PC-3 (cell line): ENCODE measurements around the gene MANBA. TPM values are rescaled to one million over a fixed set of nuclear protein-coding genes. Genes with fewer than 3 reads are reported as not detected.

ENCODE experiments used
- ATAC-seq: fragments of 200-7000 bp; cut with Tn5 transposase; 2 replicates; pipeline ENCODE4 v1.9.1; 2020; ENCODE audit warnings: mild to moderate bottlenecking, moderate library complexity
- Bru-seq: library from RNA; stranded (reverse); fragments of 400-500 nt; gene quantifications from one replicate; lab custom pipeline; 2021; lab: Mats Ljungman, UMichigan
- BruChase-seq, 2 experiments: library from RNA; stranded (reverse); fragments of 400-500 nt; gene quantifications; one replicate each; lab custom pipeline; 2021; lab: Mats Ljungman, UMichigan
- BruUV-seq: library from RNA; stranded (reverse); fragments of 400-500 nt; replicated peaks from 2 replicates; lab custom pipeline; 2021; lab: Mats Ljungman, UMichigan
- CTCF ChIA-PET: fragments of 300-600 bp; sonication (Branson Sonifier 250); formaldehyde crosslinking; loops from one replicate; lab custom pipeline; 2022; ENCODE audit warnings: antibody characterized with exemption; lab: Charles Lee
- POLR2A ChIA-PET: fragments of 300-600 bp; sonication (Branson Sonifier 250); formaldehyde crosslinking; loops from one replicate; lab custom pipeline; 2022; ENCODE audit warnings: antibody characterized with exemption; ENCODE audit not compliant: unreplicated experiment; lab: Charles Lee
- DNase-seq: peaks from one replicate; pipeline ENCODE4 v3.0.0-alpha.2; 2015
- H2AFZ ChIP-seq: fragments of 300-600 bp; sonication (generic); 2 replicates; pipeline ENCODE4 v1.6.0; 2016; ENCODE audit warnings: antibody characterized with exemption, low read length
- H3F3A ChIP-seq: fragments of 300-600 bp; sonication (generic); one replicate; pipeline ENCODE4 v1.6.0; 2017; ENCODE audit warnings: antibody characterized with exemption, low read length, control low read depth, mild to moderate bottlenecking; ENCODE audit not compliant: unreplicated experiment
- H3K27ac ChIP-seq: fragments of 300-600 bp; sonication (generic); 2 replicates; pipeline ENCODE4 v1.5.1; 2016; ENCODE audit warnings: mild to moderate bottlenecking, low read length
- H3K27me3 ChIP-seq: fragments of 300-600 bp; sonication (generic); 2 replicates; pipeline ENCODE4 v1.6.1; 2016; ENCODE audit warnings: low read length, mixed read lengths
- H3K36me3 ChIP-seq: fragments of 300-600 bp; sonication (generic); 2 replicates; pipeline ENCODE4 v1.6.1; 2016; ENCODE audit warnings: low read depth, mixed run types, low read length, mixed read lengths
- H3K4me1 ChIP-seq: fragments of 300-600 bp; sonication (generic); 2 replicates; pipeline ENCODE4 v1.5.1; 2016; ENCODE audit warnings: low read length; ENCODE audit not compliant: insufficient read depth
- H3K4me2 ChIP-seq: fragments of 300-600 bp; sonication (generic); 2 replicates; pipeline ENCODE4 v1.6.0; 2016; ENCODE audit warnings: low read length
- H3K4me3 ChIP-seq: fragments of 300-600 bp; sonication (generic); 2 replicates; pipeline ENCODE4 v1.5.1; 2016; ENCODE audit warnings: mild to moderate bottlenecking, low read length, mixed read lengths
- H3K79me2 ChIP-seq: fragments of 300-600 bp; sonication (generic); 2 replicates; pipeline ENCODE4 v1.6.1; 2017; ENCODE audit warnings: low read length, mixed read lengths
- H3K9ac ChIP-seq: fragments of 300-600 bp; sonication (generic); 2 replicates; pipeline ENCODE4 v1.6.0; 2016; ENCODE audit warnings: mild to moderate bottlenecking, low read length
- H3K9me2 ChIP-seq: fragments of 300-600 bp; sonication (generic); replicated peaks from 2 replicates; pipeline ENCODE4 v1.6.1; 2016; ENCODE audit warnings: mixed run types, low read length, mixed read lengths
- H3K9me3 ChIP-seq: fragments of 300-600 bp; sonication (generic); 2 replicates; pipeline ENCODE4 v1.6.1; 2016; ENCODE audit warnings: low read length, mixed read lengths
- H4K20me1 ChIP-seq: fragments of 300-600 bp; sonication (generic); 2 replicates; pipeline ENCODE4 v1.6.1; 2016; ENCODE audit warnings: low read length, mixed read lengths
- EZH2 ChIP-seq: fragments of 300-600 bp; sonication (generic); IDR thresholded peaks from one replicate; pipeline ENCODE4 v1.6.1; 2017; ENCODE audit warnings: antibody characterized with exemption, mild to moderate bottlenecking, low read length; ENCODE audit not compliant: unreplicated experiment
- EZH2phosphoT487 ChIP-seq: fragments of 300-600 bp; sonication (generic); IDR thresholded peaks from 2 replicates; pipeline ENCODE4 v1.6.1; 2018; ENCODE audit warnings: mild to moderate bottlenecking, antibody characterized with exemption, low read length, borderline replicate concordance
- intact Hi-C: fragments of 100-400 bp; cut with micrococcal nuclease; formaldehyde crosslinking; loops from 2 replicates; pipeline ENCODE4 v1.9.0; 2023
- long read RNA-seq: library from polyadenylated mRNA; unstranded; transcript quantifications from one replicate; pipeline ENCODE4 v2.0.0, GENCODE V29; 2021; ENCODE audit not compliant: unreplicated experiment
- total RNA-seq: library from RNA; depleted of rRNA; stranded (reverse); fragments of >200 nt; gene quantifications from 2 replicates; pipeline ENCODE4 v1.2.3, GENCODE V29; 2014; rRNA removed
- TF ChIP-seq, protein P1 (sequence below): fragments of 300-600 bp; sonication (generic); conservative IDR thresholded peaks from 2 replicates; pipeline ENCODE4 v1.5.1; 2017; ENCODE audit warnings: antibody characterized with exemption, low read depth, mild to moderate bottlenecking, low read length

MANBA gene
- total RNA-seq (20.9 and 26.7 TPM in 2 replicates), Bru-seq, nascent RNA (percentile 76 among the genes with signal in this experiment), BruChase-seq, experiment 1, labeled RNA remaining after a 6-hour chase (percentile 76 among the genes with signal in this experiment), BruChase-seq, experiment 2, labeled RNA remaining after a 2-hour chase (percentile 81 among the genes with signal in this experiment)
- long read RNA-seq, transcript MANBA-201 (17 exons, 3,361 nt), result major isoform, 42 of 106 reads
- long read RNA-seq, partial matches to known transcripts, result 19 of 106 reads
- long read RNA-seq, other reads (novel, unspliced or antisense), result 41 of 106 reads

DNA sequence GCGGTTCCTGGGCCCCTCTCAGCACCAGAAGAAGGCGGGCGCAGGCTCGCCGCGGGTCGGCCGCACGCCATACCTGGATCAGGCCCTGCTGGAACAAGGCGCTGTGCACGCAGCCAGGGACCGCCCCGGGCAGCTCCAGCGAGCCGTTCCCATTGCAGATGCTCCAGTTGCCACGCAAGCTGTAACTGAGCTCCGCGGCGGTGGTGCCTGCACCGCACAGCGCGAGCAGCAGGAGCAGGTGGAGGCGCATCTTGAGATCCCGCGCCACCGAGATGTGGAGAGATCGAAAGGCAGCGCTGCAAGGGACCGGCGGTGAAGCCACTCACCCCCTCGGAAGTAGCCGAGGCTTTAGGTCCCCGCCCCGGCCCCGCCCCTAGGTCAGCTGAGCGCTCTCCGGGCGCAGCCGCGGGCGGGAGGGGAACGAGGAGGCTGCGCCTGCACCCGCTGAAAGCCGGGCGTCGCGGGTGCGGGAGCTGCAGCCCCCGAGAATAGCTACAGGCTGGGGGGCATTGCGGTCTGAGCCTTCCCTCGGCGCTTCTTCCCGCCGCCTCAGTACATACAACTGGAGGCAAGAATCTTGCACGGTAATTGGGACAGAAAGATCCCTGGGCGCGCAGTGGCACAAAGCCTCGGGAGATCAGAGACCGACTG lies at the start of gene MANBA:
Gene MANBA, minus strand, starts transcription at position 324 of the 651 bp plus-strand sequence. Its CDS starts 74 bp downstream, at position 250.
- intact Hi-C loops, result loop anchor here (2.0 kb wide), 1 partner anchor 64 kb away; no protein-coding TSS in a partner anchor
- Histone ChIP-seq H3K79me2 (peaks cover 39% of the 10 kb centered on the region), H3K9me2 (no peaks in the 10 kb centered on the region), H3K4me1 (peaks cover 26% of the 10 kb centered on the region; the same call in 1 of the 2 replicates), H3F3A (no peaks in the 10 kb centered on the region), H4K20me1 (0 out of 2 replicates have a peak, but pooled peaks cover 3% of the 10 kb centered on the region), H3K4me2 (peak within 1 kb of the TSS; percentile 99), H3K9ac (peak within 1 kb of the TSS; percentile 75), H3K36me3 (no peaks in the 10 kb centered on the region), H2AFZ (peak within 1 kb of the TSS; percentile 99), H3K4me3 (peak within 1 kb of the TSS; percentile 95), H3K27ac (peak within 1 kb of the TSS; percentile 46), H3K27me3 (no peaks in the 10 kb centered on the region), H3K9me3 (no peaks in the 10 kb centered on the region)
- DNase-seq, result peak; percentile 77
- peak; percentile 90 for ATAC-seq
- POLR2A ChIA-PET, result interaction anchor here (0.6 to 0.7 kb wide), 2 partner anchors 11 to 76 kb away, joined by 3 to 5 read pairs; no protein-coding TSS in a partner anchor
- TF ChIP-seq EZH2, result no peak
- CTCF ChIA-PET, result no interaction called here
- BruUV-seq, result no TSS peak

DNA sequence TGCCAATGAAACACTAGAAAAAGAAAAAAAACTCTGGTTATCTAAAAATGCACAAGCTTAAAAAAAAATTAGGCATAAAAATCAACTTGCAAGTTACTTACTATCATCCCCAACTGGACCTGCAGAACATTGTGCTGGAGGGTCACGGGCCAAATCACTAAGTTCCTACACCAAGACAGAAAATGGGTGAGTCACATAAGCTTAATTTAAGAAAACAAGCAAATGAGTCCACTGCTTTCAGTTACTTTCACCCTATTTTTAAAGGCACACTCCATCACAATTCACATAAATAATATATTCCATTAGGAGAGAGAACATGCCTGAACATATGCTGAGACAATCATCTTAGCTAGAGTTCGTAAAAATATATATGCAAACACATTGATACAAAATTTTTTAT lies 48.9 kb upstream of the MANBA start:
- H3K4me2 ChIP-seq, result no peak overlapping the region
- H3K27ac ChIP-seq, result no peak overlapping the region
- ATAC-seq, result no peak

DNA sequence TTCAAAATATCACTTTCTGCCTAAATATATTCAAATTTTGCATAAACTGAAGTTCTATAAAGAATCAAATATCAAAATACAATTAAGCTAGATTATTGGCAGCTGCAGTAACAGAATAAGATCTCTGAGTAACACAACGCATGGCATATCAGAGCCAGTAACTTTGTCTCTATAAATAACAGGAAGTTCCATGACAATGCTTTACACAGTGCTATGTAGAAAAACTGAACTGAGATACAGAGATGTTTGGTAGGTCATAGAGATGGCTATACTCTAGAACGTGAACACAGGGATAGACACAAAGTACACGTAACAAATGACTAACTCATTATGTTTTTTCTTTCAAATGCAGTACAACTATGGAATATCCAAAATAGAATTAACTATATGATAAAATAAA lies 48.4 kb upstream of the MANBA start:
- ChIA-PET CTCF (no interaction called here), POLR2A (no interaction called here)
- Histone ChIP-seq H4K20me1 (peaks cover 51% of the 10 kb centered on the region), H3K79me2 (peaks cover 100% of the 10 kb centered on the region), H3K4me1 (no peaks in the 10 kb centered on the region), H2AFZ (no peak overlapping the region), H3K27ac (no peak overlapping the region), H3K4me2 (no peak overlapping the region), H3F3A (no peaks in the 10 kb centered on the region), H3K9me2 (no peaks in the 10 kb centered on the region), H3K36me3 (peaks cover 65% of the 10 kb centered on the region; the same call in 1 of the 2 replicates), H3K4me3 (no peak overlapping the region), H3K9me3 (no peaks in the 10 kb centered on the region), H3K27me3 (no peaks in the 10 kb centered on the region), H3K9ac (no peak overlapping the region)
- ATAC-seq (no peak), DNase-seq (no peak)
- BruUV-seq, result no TSS peak
- intact Hi-C loops, result no loop called here
- TF ChIP-seq, protein P1, sequence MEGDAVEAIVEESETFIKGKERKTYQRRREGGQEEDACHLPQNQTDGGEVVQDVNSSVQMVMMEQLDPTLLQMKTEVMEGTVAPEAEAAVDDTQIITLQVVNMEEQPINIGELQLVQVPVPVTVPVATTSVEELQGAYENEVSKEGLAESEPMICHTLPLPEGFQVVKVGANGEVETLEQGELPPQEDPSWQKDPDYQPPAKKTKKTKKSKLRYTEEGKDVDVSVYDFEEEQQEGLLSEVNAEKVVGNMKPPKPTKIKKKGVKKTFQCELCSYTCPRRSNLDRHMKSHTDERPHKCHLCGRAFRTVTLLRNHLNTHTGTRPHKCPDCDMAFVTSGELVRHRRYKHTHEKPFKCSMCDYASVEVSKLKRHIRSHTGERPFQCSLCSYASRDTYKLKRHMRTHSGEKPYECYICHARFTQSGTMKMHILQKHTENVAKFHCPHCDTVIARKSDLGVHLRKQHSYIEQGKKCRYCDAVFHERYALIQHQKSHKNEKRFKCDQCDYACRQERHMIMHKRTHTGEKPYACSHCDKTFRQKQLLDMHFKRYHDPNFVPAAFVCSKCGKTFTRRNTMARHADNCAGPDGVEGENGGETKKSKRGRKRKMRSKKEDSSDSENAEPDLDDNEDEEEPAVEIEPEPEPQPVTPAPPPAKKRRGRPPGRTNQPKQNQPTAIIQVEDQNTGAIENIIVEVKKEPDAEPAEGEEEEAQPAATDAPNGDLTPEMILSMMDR, result no peak
- TF ChIP-seq EZH2, result no peak
- no peak for TF ChIP-seq EZH2phosphoT487

More for the DNA sequence above, 48.9 kb upstream of the MANBA start:
- Histone ChIP-seq H3K4me3 (no peak overlapping the region), H3K9me3 (no peaks in the 10 kb centered on the region), H3K9me2 (no peaks in the 10 kb centered on the region), H3K9ac (no peak overlapping the region), H3K27me3 (no peaks in the 10 kb centered on the region), H2AFZ (no peak overlapping the region), H3K79me2 (peaks cover 100% of the 10 kb centered on the region), H3K4me1 (no peaks in the 10 kb centered on the region), H3F3A (no peaks in the 10 kb centered on the region), H4K20me1 (peaks cover 51% of the 10 kb centered on the region), H3K36me3 (peaks cover 62% of the 10 kb centered on the region; the same call in 1 of the 2 replicates)
- TF ChIP-seq, protein P1, result no peak
- TF ChIP-seq EZH2, result no peak
- TF ChIP-seq EZH2phosphoT487, result no peak
- no TSS peak for BruUV-seq
- ChIA-PET POLR2A (interaction anchor here (0.6 kb wide), 1 partner anchor 27 kb away, joined by 4 read pairs; no protein-coding TSS in a partner anchor), CTCF (no interaction called here)
- intact Hi-C loops, result no loop called here
- DNase-seq, result no peak
